HUES6 (cell line): ENCODE results near the gene TERT.

Experiments
- H3K27ac ChIP-seq: 2 replicates; pipeline ENCODE4 v1.7.0; 2013; ENCODE audit warnings: low read depth, mild to moderate bottlenecking, low read length, inconsistent platforms
- H3K27me3 ChIP-seq: 2 replicates; pipeline ENCODE4 v1.6.1; 2013; ENCODE audit warnings: low read length; ENCODE audit not compliant: control insufficient read depth, insufficient read depth
- H3K36me3 ChIP-seq: 2 replicates; pipeline ENCODE4 v1.6.1; 2013; ENCODE audit warnings: low read length; ENCODE audit not compliant: control insufficient read depth, insufficient read depth
- H3K4me1 ChIP-seq: 2 replicates; pipeline ENCODE4 v1.6.1; 2013; ENCODE audit warnings: low read length; ENCODE audit not compliant: control insufficient read depth, insufficient read depth
- H3K4me3 ChIP-seq: 2 replicates; pipeline ENCODE4 v1.5.1; 2013; ENCODE audit warnings: low read depth, low read length
- H3K9ac ChIP-seq: one replicate; pipeline ENCODE4 v1.6.1; 2013; ENCODE audit warnings: mild to moderate bottlenecking, low read length
- H3K9me3 ChIP-seq: 2 replicates; pipeline ENCODE4 v1.6.1; 2013; ENCODE audit warnings: low read depth, low read length; ENCODE audit not compliant: control insufficient read depth, insufficient read depth

The TERT gene

DNA sequence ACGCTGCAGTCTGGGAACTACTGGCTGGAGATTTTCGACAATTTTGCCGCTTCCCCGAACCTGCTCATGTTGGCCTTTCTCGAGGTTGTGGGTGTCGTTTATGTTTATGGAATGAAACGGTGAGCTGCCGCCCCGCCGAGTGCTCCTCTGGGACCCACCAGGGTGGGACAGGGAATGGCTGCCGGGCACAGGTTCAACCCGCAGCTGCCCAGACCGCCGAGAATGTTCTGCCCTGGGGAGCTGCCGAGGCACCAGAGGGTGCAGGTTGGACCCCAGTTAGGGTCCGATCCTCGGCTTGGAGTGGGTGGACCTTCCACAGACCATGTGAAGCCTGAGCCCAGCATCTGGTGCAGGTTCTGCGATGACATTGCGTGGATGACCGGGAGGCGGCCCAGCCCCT, 50.6 kb downstream of the TERT start:
- H3K36me3 ChIP-seq, result no peaks in the 10 kb centered on the region
- peaks cover 18% of the 10 kb centered on the region; the same call in 1 of the 2 replicates for H3K27me3 ChIP-seq
- H3K4me3 ChIP-seq, result no peak overlapping the region
- no peak overlapping the region for H3K27ac ChIP-seq
- no peak overlapping the region for H3K9ac ChIP-seq
- H3K4me1 ChIP-seq, result 0 out of 2 replicates have a peak, but pooled peaks cover 4% of the 10 kb centered on the region
- no peaks in the 10 kb centered on the region for H3K9me3 ChIP-seq

DNA sequence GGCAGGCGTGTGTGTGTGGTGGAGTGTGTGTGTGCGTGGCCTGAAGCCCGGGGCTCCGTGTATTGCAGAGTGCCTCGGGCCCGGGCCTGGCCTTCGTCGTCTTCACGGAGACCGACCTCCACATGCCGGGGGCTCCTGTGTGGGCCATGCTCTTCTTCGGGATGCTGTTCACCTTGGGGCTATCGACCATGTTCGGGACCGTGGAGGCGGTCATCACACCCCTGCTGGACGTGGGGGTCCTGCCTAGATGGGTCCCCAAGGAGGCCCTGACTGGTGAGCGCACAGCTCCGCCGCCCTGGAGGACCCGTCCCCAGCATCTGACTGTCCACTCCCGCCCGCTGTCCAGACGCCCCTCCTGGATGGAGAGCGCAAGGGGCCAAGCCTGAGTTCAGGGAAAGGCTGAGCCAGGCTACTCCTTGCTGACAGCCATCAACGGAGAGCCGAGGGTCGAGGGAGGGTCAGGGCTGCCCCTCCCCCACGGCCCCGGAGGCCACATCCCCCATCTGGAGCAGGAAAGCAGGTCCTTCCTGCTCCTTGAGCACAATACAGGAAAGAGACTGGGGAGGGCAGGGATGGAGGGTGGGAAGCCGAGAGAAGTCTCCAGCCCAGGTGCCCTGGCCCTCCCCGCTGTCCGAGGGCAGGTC, 51.3 kb downstream of the TERT start:
- H3K27me3 ChIP-seq, result peaks cover 18% of the 10 kb centered on the region; the same call in 1 of the 2 replicates

DNA sequence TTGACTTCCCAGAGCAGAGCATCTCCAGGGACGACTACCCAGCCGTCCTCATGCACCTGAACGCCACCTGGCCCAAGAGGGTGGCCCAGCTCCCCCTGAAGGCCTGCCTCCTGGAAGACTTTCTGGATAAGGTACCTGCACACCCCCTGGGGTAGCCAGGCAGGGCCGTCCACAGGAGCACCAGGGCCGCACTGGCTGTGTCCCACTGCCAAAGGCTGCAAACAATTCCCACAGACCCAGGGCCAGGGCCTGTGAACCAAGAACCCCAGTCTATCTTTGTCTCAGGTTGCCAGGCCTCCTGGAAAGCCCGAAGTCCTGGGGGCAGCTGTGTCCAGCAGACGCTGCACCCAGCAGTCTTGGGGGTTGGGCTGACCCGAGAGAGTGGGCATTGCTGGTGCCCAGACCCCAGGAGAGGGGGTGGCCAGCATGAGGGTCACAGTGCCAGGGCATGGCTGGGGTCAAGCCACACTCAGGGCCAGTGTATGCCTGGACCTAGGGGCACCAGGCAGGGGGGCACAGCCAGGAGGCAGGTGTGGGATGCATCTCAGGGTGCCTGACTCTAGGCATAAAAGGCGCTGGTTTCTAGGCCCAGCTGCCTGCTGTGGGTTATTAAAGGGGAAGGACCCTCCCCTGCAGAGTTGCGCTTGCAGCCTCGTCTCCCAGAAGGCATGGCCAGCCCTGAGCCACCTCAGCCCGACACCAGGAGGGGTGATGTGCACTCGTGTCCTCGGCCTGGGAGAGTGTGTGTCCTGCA, 52.0 kb downstream of the TERT start:
- no peak overlapping the region for H3K4me3 ChIP-seq
- no peak overlapping the region for H3K9ac ChIP-seq
- no peaks in the 10 kb centered on the region for H3K36me3 ChIP-seq
- no peak overlapping the region for H3K27ac ChIP-seq
- no peaks in the 10 kb centered on the region for H3K9me3 ChIP-seq
- peaks cover 15% of the 10 kb centered on the region; the same call in 1 of the 2 replicates for H3K27me3 ChIP-seq
- 0 out of 2 replicates have a peak, but pooled peaks cover 4% of the 10 kb centered on the region for H3K4me1 ChIP-seq

More for the DNA sequence above, 51.3 kb downstream of the TERT start:
- Histone ChIP-seq H3K4me3 (no peak overlapping the region), H3K9ac (no peak overlapping the region), H3K9me3 (no peaks in the 10 kb centered on the region), H3K27ac (no peak overlapping the region), H3K36me3 (no peaks in the 10 kb centered on the region), H3K4me1 (0 out of 2 replicates have a peak, but pooled peaks cover 4% of the 10 kb centered on the region)

DNA sequence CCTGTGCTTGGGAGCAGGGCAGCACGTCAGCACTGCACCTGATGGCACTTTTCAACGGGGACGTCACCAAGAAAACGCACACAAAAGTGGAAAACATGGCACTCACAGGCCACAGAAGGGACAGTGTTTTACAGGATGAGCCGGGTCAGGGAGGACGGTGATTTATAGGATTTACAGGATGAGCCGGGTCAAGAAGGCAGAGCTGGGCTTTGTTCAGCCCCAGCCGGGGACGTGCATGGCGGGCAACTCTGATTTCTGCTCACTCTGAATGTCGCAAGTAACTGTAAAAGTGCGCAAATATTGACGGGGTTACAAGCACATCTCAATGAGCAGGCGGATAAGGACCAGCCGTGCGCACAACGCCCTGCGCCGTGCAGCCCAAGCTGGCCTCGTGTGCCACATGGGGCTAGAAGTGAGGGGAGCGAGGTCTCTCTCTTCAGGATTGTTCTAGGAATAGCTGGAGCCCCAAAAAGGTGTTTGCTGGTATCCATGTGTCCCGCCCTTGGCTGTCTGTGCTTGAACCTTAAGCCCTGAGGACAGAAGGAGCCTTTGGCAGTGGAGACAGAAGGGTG, 53.3 kb downstream of the TERT start:
- no peak overlapping the region for H3K9ac ChIP-seq
- H3K27me3 ChIP-seq, result peaks cover 5% of the 10 kb centered on the region; the same call in 1 of the 2 replicates
- H3K27ac ChIP-seq, result no peak overlapping the region
- no peak overlapping the region for H3K4me3 ChIP-seq
- peaks cover 2% of the 10 kb centered on the region for H3K9me3 ChIP-seq
- H3K4me1 ChIP-seq, result 0 out of 2 replicates have a peak, but pooled peaks cover 4% of the 10 kb centered on the region
- H3K36me3 ChIP-seq, result no peaks in the 10 kb centered on the region

DNA sequence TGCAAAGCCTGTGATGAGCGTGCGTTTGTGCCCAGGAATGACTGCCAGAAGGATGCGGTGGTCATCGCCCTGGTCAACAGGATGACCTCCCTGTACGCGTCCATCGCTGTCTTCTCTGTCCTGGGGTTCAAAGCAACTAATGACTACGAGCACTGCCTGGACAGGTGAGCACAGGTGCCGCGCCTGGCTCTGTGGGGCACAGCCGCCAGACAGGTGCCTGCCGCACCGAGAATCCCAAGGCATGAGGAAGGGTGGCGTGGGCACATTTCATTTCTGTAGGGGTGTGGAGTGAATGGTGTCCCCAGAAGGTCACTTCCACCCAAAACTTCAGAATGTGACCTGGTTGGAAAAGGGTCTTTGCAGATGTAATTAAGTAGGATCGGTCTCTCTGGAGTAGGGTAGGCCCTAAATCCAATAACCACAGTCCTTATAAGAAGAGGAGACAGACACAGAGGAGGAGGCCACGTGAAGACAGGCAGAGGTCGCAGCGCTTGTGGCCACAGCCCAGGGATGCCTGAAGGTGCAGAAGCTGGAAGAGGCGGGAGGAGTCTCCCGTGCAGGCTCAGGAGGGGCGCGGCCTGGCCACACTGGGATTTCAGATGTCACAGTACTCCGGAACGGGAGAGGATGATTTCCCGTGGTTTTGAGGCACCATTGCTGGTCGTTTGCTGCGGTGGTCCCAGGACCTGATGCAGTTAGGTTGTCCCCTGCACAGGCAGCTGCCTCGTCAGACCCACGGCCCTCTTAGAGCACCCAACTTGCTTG, 54.2 kb downstream of the TERT start:
- no peak overlapping the region for H3K4me3 ChIP-seq
- H3K4me1 ChIP-seq, result 0 out of 2 replicates have a peak, but pooled peaks cover 4% of the 10 kb centered on the region
- H3K27ac ChIP-seq, result no peak overlapping the region
- no peaks in the 10 kb centered on the region; the same call in 1 of the 2 replicates for H3K27me3 ChIP-seq
- no peaks in the 10 kb centered on the region for H3K36me3 ChIP-seq
- H3K9me3 ChIP-seq, result peaks cover 12% of the 10 kb centered on the region
- no peak overlapping the region for H3K9ac ChIP-seq

DNA sequence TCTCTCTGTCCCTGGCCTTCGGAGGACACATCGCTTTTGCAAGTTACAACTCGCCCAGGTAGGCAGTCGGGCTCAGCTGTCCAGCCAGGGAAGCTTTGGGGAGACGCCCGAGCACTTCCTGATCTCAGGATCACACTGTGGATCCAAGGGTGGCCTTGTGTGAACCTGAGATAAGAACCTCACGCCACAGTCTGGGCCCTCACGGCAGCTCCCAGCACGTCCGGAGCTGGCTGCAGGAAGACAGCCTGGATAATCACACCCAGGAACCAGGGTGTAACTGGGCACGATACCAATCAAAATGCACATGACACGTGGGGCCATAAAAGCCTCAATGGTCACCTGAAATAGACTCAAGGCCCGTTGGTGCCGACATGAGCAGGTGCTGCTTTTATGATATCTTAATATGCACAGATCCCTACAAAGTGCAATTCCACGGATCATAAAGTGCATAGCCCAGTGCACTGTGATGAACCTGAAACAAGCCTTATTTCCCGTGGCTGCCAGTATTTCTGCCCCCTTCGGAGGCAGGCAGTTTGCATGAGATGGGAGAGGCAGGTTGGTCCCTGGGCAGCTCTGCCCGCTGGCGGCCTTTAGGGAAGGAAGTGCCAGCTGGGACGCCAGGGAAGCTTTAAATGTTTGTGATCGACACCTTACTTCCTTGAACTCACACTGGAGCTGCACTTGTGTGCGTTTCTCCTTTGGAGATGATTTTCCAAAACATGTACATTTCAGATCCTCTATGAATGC, 55.2 kb downstream of the TERT start:
- H3K27me3 ChIP-seq, result no peaks in the 10 kb centered on the region
- H3K9ac ChIP-seq, result no peak overlapping the region
- no peaks in the 10 kb centered on the region for H3K36me3 ChIP-seq
- H3K4me3 ChIP-seq, result no peak overlapping the region
- H3K27ac ChIP-seq, result no peak overlapping the region
- H3K4me1 ChIP-seq, result 0 out of 2 replicates have a peak, but pooled peaks cover 4% of the 10 kb centered on the region
- peaks cover 20% of the 10 kb centered on the region for H3K9me3 ChIP-seq

DNA sequence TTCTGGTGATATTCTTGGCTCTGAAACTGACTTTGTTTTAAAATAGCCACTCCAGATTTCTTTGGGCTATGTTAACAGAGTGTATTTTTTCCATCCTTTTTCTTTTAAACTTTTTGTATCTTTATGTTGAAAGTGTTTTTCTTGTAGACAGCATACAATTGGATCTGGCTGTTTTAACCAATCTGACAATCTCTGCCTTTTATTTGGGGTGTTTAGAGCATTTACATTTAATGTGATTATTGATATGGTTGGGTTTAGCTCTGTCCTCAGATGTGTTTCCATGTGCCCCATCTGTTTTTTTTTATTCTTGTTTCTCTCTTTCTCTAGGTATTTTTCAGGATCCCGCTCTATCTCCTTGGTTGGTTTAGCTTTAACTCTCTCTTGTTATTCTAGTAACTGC, 59.0 kb downstream of the TERT start:
- Histone ChIP-seq H3K36me3 (no peaks in the 10 kb centered on the region), H3K4me3 (no peak overlapping the region), H3K27me3 (no peaks in the 10 kb centered on the region), H3K9me3 (peaks cover 20% of the 10 kb centered on the region), H3K9ac (no peak overlapping the region), H3K27ac (no peak overlapping the region), H3K4me1 (no peaks in the 10 kb centered on the region)

DNA sequence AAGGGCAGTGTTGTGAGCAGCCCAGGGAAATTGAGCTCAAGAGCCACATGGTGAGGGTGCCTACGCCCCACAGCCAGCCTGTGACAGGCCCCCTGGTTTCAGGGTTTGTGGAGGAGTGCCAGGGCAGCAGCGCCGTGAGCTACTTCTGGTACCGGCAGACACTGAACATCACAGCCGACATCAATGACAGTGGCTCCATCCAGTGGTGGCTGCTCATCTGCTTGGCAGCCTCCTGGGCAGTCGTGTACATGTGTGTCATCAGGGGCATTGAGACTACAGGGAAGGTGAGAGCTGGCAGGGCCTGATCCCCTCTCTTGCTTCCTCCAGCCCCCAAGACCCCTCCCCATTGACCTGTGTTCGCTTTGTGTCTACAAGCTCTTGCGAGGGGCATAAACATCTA, 59.5 kb downstream of the TERT start:
- Histone ChIP-seq H3K27ac (no peak overlapping the region), H3K4me3 (no peak overlapping the region), H3K4me1 (no peaks in the 10 kb centered on the region), H3K36me3 (no peaks in the 10 kb centered on the region), H3K9ac (no peak overlapping the region), H3K9me3 (peaks cover 20% of the 10 kb centered on the region), H3K27me3 (no peaks in the 10 kb centered on the region)

DNA sequence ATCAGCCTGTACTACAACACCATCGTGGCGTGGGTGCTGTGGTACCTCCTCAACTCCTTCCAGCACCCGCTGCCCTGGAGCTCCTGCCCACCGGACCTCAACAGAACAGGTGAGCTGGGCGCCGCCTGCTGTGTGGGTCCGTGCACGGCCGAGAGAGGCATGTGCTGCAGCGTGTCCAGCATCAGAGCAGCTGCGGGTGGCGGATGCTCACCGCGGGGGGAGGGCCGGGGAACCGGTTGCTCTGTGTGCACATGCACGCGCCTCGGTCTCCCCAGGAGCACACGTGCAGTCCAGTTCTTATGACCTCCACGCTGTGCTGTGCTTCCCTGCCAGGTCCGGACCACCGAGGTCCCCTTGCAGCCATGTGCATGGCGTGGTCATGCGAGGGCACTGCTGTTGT, 62.1 kb downstream of the TERT start:
- H3K4me1 ChIP-seq, result no peaks in the 10 kb centered on the region; the same call in 1 of the 2 replicates
- no peak overlapping the region for H3K27ac ChIP-seq
- H3K9me3 ChIP-seq, result peaks cover 20% of the 10 kb centered on the region
- no peak overlapping the region for H3K4me3 ChIP-seq
- no peak overlapping the region for H3K9ac ChIP-seq
- H3K27me3 ChIP-seq, result no peaks in the 10 kb centered on the region
- no peaks in the 10 kb centered on the region for H3K36me3 ChIP-seq

DNA sequence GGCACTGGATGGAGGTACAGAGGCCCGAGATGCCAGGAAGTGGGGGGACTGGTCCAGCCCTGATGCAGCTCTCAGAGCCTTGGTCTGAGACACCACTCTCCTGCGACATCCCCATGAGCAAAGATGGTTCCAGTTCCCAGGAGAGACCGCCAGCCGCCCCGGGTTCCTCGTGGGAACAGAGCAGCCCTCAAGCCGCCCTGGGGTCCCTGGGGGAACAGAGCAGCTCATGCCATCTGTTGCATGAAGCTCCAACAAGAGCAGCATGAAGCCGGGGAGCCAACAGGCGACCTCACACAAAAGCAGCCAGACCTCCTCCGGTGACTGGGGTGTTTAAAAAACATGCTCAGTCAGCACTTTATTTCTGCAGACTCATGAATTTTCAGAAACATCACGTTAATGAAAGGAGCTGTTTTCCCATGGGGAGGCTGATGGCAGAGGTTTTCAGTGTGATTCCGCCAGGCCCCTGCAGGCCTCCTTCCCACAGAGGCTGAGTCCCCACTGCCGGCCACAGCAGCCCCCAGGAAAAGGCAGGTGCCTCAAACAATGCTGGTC, 63.4 kb downstream of the TERT start:
- Histone ChIP-seq H3K4me1 (no peaks in the 10 kb centered on the region; the same call in 1 of the 2 replicates), H3K27me3 (no peaks in the 10 kb centered on the region), H3K27ac (no peak overlapping the region), H3K36me3 (no peaks in the 10 kb centered on the region), H3K4me3 (no peak overlapping the region), H3K9ac (no peak overlapping the region), H3K9me3 (peaks cover 15% of the 10 kb centered on the region)
